NCI-H226 (cell line): ENCODE results near the gene CLIP4.
"Not testable (repeated sequence)": the region's sequence is repeated elsewhere in the genome, so short reads cannot be mapped to it uniquely, and the experiment has no call there.

ENCODE experiments used
- DNase-seq: peaks from one replicate; pipeline ENCODE4 v3.0.0-alpha.2; 2015

CLIP4 gene, protein sequence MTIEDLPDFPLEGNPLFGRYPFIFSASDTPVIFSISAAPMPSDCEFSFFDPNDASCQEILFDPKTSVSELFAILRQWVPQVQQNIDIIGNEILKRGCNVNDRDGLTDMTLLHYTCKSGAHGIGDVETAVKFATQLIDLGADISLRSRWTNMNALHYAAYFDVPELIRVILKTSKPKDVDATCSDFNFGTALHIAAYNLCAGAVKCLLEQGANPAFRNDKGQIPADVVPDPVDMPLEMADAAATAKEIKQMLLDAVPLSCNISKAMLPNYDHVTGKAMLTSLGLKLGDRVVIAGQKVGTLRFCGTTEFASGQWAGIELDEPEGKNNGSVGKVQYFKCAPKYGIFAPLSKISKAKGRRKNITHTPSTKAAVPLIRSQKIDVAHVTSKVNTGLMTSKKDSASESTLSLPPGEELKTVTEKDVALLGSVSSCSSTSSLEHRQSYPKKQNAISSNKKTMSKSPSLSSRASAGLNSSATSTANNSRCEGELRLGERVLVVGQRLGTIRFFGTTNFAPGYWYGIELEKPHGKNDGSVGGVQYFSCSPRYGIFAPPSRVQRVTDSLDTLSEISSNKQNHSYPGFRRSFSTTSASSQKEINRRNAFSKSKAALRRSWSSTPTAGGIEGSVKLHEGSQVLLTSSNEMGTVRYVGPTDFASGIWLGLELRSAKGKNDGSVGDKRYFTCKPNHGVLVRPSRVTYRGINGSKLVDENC

GRCh38 chr2:29114946-29115609, at the start of gene CLIP4:
CLIP4 (plus strand) TSS chr2:29115415; CDS start chr2:29121389, 5,974 bp downstream.
- DNase-seq, result peak; percentile 78

- peak; percentile 44 for DNase-seq
Observed at GRCh38 chr2:29066271-29066860, 48.8 kb upstream of the CLIP4 start.

- DNase-seq, result no peak
Observed at GRCh38 chr2:29066997-29067605, 48.1 kb upstream of the CLIP4 start.

DNA sequence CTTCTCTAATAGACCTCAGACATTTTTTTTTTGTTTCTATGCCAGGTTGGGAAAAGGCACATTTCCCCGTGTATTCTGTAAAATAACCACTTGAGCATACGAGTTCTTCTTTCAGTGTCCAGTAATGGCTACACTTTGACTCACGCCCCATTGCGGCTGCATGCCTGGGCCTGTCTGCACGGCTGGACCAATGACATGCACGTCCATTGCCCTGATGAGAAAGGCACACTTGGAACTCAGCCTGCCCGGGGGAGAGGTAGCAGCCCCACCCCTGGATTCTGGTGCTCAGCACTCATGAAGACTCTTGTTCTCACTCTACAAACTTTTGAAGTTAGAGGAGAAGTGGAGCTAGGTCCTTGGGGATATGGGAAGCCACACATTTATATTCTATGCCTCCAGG, 46.7 kb upstream of the CLIP4 start:
- no peak for DNase-seq

DNA sequence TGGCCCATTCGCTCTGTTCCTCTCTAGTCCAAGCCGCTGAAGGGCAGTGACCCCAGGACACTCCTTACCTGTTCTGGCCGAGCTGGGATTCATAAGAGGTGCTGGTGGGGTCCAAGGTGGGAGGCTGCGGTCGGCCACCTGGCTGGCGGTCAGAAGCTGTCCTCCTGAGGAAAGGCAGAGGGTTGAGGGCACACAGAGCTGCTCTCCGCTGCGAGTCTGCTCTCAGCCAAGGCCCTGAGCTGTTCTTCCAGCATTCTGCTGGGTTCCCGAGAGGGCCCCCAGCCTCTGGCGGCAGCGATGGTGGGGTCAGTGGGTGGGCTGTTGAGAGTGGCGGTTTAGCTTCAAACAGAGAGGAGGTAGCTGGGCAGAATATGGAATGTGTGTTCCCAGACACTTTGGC, 44.7 kb upstream of the CLIP4 start:
- DNase-seq, result no peak

DNA sequence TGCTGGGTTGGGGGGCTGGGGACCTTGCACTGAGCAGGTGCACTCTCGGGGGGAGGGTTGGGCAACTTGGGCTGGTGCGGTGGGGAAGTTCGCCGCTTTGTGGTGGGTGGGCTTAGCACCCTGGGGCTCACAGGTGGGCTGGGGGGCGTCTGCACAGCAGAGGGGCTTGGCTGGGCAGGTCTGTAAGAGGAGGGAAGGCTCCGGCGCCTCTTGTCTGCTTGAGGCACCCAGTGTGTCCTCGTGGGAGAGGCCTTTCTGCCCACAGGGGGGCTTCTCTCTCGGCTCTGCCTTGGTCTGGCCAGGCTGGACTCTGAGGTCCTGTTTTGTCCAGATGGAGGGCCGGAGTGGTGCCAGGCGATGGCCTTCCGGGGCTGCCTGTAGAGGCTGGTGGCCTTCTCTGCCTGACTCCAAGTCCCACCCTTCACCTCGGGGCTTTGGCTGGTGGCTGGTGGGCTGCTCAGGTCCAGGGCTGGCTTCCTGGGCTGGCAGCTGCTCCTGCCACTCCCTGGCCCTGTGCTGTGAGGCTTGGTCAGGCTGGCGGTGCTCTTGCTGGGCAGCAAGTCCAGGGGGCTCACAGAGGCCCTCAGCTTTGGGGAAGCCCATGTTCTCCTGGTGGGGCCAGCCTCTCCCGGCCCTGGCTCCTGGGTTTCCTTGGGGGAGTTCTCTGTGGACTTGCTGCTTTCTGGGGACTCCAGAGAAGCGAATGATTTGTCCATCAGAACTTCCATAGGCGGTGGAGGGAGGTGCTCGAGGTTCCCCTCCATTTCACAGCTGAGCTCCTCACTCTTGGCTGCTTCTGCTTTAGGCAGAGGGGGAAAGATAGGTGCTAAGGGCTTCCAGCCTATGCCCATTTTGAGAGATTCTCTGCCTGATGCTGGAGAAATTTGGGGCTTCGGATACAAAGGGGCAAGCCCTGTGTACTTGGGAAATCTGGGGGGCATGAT, 43.9 kb upstream of the CLIP4 start:
- DNase-seq, result no peak

DNA sequence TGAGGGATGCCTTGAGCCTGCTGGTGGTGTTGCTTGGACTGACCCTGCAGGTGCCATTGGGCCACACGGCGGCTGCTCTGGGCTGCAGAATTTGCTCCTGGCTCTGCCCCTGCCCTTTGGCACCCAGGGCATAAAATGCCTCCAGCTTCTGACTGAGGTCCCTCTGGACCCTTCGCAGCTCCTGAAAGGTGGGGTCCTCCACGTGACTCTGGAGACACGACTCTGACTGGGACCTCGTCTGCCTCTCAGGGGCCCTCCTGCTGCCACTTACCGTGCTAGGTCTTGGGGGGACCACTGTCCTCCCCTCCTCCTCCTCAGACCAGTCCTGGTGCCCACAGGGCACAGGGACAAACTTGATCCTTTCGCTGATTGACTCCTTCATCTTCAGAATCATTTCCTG, 43.0 kb upstream of the CLIP4 start:
- DNase-seq, result no peak

DNA sequence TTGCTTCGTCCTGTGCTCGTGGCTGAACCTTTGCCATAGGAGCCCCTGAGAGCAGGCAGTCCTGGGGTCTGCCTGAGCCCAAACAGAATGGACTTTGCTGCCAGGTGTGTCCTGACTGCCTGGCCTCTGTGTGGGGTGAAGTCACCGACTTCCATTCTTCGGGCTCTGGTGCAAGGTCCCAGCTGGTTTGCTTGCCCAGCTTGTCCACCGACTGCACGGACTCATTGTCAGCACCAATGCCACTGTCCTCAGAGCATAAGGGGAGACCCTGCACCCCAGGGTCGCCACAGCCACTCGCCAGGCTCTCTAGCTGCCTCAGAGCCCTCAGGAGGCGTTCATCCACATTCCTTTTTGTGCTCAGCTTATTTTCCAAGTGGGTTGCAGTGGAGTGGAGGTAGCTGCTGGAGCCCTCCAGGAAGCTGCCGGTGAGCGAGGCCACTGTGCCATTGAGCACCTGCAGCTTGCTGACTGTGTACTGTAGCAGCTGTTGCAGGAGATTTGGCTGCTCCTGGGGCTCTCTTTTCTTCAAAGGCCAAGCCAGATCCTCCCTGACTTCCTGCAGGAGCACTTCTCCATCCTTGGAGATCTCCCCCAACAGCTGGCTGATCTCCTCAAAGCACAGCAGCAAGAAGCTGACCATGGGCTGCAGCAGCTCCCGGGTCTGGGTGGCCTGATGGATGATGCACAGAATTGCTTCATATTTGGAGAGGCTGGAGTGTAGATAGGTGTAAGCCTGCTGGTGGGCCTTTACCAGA, 42.1 kb upstream of the CLIP4 start:
- DNase-seq, result no peak

GRCh38 chr2:29073933-29074332, 41.3 kb upstream of the CLIP4 start:
- DNase-seq, result no peak

GRCh38 chr2:29074411-29074810, 40.8 kb upstream of the CLIP4 start, which contains the start of gene PCARE:
PCARE (minus strand) TSS chr2:29074523; CDS start chr2:29074261, 262 bp downstream.
- DNase-seq, result no peak

- no peak for DNase-seq
Observed at GRCh38 chr2:29075894-29076705, 39.1 kb upstream of the CLIP4 start.

GRCh38 chr2:29079887-29080286, 35.3 kb upstream of the CLIP4 start:
- no peak for DNase-seq

- no peak for DNase-seq
Observed at GRCh38 chr2:29080886-29081743, 34.1 kb upstream of the CLIP4 start.

DNA sequence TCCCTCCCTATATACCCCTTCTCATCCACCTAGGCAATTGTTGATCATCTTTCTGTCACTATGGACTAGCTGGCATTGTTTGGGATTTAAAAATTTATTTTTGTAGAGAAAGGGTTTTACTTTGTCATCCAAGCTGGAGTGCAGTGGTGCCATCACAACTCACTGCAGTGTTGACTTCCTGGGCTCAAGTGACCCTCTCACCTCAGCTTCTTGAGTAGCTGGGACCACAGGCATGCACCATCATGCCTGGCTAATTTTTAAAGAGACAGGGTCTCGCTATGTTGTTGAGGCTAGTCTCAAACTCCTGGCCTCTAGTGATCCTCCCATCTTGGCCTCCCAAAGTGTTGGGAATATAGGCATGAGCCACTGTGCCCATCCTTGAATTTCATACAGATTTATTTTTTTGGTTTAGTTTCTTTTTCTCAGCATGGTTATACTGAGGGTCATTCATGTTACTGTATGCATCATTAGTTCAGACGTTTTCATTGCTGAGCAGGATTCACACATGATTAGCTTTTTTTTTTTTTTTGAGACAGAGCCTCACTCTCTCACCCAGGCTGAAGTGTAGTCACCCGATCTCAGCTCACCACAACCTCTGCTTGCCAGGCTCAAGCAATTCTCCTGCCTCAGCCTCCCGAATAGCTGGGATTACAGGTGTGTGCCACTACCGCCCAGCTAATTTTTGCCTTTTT, 32.3 kb upstream of the CLIP4 start:
- no peak for DNase-seq

DNA sequence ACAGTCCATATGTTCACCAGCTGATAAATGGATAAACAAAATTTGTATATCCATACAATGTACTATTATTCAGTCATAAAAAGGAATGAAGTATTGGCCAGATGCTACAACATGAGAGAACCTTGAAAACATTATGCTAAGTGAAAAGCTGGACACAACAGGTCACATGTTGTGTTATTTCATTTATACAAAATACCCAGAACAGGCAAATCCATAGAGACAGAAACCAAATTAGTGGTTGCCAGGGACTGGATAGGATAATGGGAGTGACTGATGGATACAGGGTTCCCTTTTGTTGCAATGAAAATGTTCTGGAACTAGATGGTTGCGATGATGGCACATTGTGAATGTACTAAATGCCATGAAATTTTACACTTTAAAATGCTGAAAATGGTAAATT, 30.7 kb upstream of the CLIP4 start:
- no peak for DNase-seq

DNA sequence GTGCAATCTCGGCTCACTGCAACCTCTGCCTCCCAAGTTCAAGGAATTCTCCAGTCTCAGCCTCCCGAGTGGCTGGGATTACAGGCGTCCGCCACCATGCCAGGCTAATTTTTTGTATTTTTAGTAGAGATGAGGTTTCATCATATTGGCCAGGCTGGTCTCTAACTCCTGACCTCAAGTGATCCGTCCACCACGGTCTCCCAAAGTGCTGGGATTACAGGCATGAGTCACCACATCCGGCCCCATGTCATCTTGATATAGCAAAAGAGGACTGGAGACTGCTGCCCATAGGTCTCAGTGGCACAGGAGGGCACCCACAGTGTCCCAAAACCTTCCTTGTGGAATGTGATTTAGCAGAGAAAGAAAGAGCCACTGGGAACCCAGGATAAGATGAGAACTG, 24.9 kb upstream of the CLIP4 start:
- not testable (repeated sequence) for DNase-seq

DNA sequence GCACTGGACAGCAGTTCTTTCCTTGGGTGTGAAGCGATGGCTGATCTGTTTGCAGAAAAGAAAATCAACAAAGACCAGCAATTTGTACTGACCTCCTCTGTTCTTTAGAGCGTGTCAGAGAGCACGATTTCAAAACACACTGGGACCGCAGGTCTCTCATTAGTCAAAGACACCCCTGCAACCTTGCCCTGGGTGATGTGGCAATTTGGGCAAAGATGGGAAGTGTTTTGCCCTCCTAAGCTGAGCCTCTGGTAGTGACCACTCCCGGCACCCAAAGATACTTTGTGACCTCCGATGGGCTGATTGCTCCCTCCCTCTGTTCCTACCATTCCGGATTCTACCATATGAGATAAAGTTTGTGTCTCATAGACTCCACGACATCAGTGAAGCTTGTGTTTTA, 18.2 kb upstream of the CLIP4 start:
- DNase-seq, result no peak

DNA sequence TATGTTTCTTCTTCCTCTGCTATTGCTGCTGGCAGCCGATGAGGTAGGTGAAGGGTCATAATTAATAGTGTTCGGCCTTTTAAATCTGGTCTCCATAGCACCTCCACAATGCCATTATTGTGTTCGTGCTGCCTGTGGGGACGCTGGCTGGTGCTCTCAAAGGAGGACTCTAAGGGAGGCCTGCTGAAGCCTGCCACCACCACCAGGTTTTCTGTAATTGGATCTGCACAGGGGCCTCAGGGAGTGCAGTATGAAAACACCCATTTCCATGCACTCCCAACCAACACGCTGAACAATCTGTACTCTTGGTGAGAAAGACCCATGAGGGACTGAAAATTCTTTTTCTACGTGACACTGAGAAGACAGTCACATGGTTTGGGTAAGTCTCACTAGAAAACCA, 17.6 kb upstream of the CLIP4 start:
- no peak for DNase-seq
